ENCODE measurements around the gene STX18. TPM values are rescaled to one million over a fixed set of nuclear protein-coding genes. Genes with fewer than 3 reads are reported as not detected.
A peak's percentile ranks its signal among the peaks of the same experiment; 100 is the strongest.
"Not testable (repeated sequence)": the region's sequence is repeated elsewhere in the genome, so short reads cannot be mapped to it uniquely, and the experiment has no call there.

STX18 gene
- total RNA-seq, 1 donor from 2014 or later = 15.1 TPM

DNA sequence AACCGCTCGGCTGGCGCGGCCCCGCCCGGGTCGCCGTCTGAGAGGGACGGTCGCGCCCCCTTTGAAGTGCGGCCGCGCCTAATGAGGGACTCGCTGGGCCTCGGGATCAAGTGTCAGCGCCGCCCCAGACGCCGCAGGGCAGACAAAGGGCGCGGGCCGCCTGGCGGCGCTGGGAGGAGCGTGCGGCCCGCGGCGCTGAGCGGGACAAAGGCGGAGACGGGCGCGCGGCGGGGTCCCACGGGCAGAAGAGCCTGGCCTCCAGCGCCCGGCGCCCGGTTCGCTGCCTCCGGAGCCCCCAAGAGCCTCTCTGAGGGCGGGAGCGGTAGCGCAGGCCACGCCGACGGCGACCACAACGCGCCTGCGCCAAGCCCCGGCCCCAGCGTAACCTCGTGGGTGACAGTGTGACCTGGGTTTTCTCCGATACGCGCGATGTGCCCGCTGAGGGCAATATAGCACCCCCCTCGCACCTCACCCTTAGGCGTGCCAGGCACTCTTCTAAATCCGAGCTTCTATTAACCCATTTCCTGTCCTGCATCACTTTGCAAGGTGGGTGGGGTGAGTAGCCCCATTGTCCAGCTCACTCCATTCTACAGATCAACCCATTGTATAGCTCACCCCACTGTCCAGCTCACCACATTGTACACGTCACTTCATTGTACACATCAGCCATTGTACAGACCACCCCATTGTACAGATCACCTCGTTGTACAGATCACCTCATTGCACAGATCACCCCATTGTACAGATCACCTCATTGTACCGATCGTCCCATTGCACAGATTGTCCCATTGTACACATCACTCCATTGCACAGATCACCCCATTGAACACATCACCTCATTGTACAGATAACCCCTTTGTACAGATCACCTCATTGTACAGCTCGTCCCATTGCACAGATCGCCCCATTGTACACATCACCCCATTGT lies 33.7 kb upstream of the STX18 start:
- Histone ChIP-seq H3K9me3 (ENCODE audit: control insufficient read depth in 3 of 3, low read length in 3 of 3) (no peaks in the 10 kb centered on the region), H3K36me3 (ENCODE audit: control insufficient read depth in 3 of 3, insufficient read depth in 3 of 3, low read length in 3 of 3) (no peaks in the 10 kb centered on the region), H3K27ac (ENCODE audit: low read depth, low read length) (peak overlapping the region; percentile 67), H3K27me3 (ENCODE audit: control insufficient read depth in 3 of 3, insufficient read depth in 3 of 3, low read length in 3 of 3) (peaks cover 0 to 3% (median 0%) of the 10 kb centered on the region in 3 donors), H3K4me1 (ENCODE audit: control insufficient read depth in 3 of 3, insufficient read depth in 3 of 3, low read length in 3 of 3) (peaks cover 4 to 6% (median 5%) of the 10 kb centered on the region in 3 donors), H3K4me3 (ENCODE audit: low read length in 3 of 3) (peak overlapping the region; percentile 66 to 71 (median 71)), H3K9ac (ENCODE audit: low read depth in 1 of 3, low read length in 3 of 3) (peak overlapping the region; percentile 26 to 75 (median 42))

DNA sequence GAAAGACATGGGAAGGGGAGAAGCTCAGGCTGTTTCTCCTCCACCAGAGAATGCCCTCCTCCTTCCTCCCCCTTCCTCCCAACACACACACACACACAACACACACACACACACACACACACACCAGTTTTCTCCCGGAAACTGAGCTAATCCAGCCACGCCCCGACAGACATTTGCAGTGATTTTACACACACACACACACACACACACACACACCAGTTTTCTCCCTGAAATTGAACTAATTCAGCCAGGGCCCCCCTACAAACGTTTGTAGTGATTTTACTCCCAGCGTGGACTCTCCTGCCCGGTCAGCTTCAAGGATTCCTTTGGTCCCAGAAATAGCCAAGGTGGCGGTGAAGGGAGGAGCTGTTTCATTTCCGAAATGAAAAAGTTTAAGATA lies 32.9 kb upstream of the STX18 start:
- Histone ChIP-seq H3K36me3 (ENCODE audit: control insufficient read depth in 3 of 3, insufficient read depth in 3 of 3, low read length in 3 of 3) (no peaks in the 10 kb centered on the region), H3K9me3 (ENCODE audit: control insufficient read depth in 3 of 3, low read length in 3 of 3) (no peaks in the 10 kb centered on the region), H3K9ac (ENCODE audit: low read depth in 1 of 3, low read length in 3 of 3) (peak overlapping the region; percentile 37 to 75 (median 42)), H3K27me3 (ENCODE audit: control insufficient read depth in 3 of 3, insufficient read depth in 3 of 3, low read length in 3 of 3) (peaks cover 0 to 3% (median 0%) of the 10 kb centered on the region in 3 donors), H3K27ac (ENCODE audit: low read depth, low read length) (peak overlapping the region; percentile 67), H3K4me3 (ENCODE audit: low read length in 3 of 3) (peak overlapping the region; percentile 66 to 71 (median 71)), H3K4me1 (ENCODE audit: control insufficient read depth in 3 of 3, insufficient read depth in 3 of 3, low read length in 3 of 3) (peaks cover 4 to 6% (median 5%) of the 10 kb centered on the region in 3 donors)

- no peak overlapping the region for H3K4me3 ChIP-seq (ENCODE audit: low read length in 3 of 3)
- H3K27me3 ChIP-seq (ENCODE audit: control insufficient read depth in 3 of 3, insufficient read depth in 3 of 3, low read length in 3 of 3) = peaks cover 0 to 3% (median 0%) of the 10 kb centered on the region in 3 donors
- H3K9me3 ChIP-seq (ENCODE audit: control insufficient read depth in 3 of 3, low read length in 3 of 3) = no peaks in the 10 kb centered on the region
- no peaks in the 10 kb centered on the region for H3K36me3 ChIP-seq (ENCODE audit: control insufficient read depth in 3 of 3, insufficient read depth in 3 of 3, low read length in 3 of 3)
- peaks cover 4 to 6% (median 5%) of the 10 kb centered on the region in 3 donors for H3K4me1 ChIP-seq (ENCODE audit: control insufficient read depth in 3 of 3, insufficient read depth in 3 of 3, low read length in 3 of 3)
- H3K27ac ChIP-seq (ENCODE audit: low read depth, low read length) = no peak overlapping the region
- no peak overlapping the region for H3K9ac ChIP-seq (ENCODE audit: low read depth in 1 of 3, low read length in 3 of 3)
Measured at GRCh38 chr4:4574052-4574451, 32.2 kb upstream of the STX18 start.

- no peaks in the 10 kb centered on the region for H3K9me3 ChIP-seq (ENCODE audit: control insufficient read depth in 3 of 3, low read length in 3 of 3)
- no peak overlapping the region for H3K27ac ChIP-seq (ENCODE audit: low read depth, low read length)
Measured at GRCh38 chr4:4572821-4573220, 31.0 kb upstream of the STX18 start.

DNA sequence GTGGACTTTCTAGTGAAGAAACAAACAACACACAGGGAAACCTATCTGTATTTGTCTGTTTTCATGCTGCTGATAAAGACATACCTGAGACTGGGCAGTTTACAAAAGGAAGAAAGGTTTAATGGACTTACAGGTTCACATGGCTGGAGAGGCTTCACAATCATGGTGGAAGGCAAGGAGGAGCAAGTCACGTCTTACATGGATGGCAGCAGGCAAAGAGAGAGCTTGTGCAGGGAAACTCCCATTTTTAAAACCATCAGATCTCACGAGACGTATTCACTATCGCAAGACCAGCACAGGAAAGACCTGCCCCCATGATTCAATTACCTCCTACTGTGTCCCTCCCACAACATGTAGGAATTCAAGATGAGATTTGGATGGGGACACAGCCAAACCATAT lies 28.0 kb upstream of the STX18 start:
- not testable (repeated sequence) for H3K27me3 ChIP-seq (ENCODE audit: control insufficient read depth in 3 of 3, insufficient read depth in 3 of 3, low read length in 3 of 3); H3K27ac ChIP-seq (ENCODE audit: low read depth, low read length); H3K9ac ChIP-seq (ENCODE audit: low read depth in 1 of 3, low read length in 3 of 3); H3K4me3 ChIP-seq (ENCODE audit: low read length in 3 of 3); H3K4me1 ChIP-seq (ENCODE audit: control insufficient read depth in 3 of 3, insufficient read depth in 3 of 3, low read length in 3 of 3); H3K9me3 ChIP-seq (ENCODE audit: control insufficient read depth in 3 of 3, low read length in 3 of 3); H3K36me3 ChIP-seq (ENCODE audit: control insufficient read depth in 3 of 3, insufficient read depth in 3 of 3, low read length in 3 of 3)

More at GRCh38 chr4:4572821-4573220, 31.0 kb upstream of the STX18 start:
- no peaks in the 10 kb centered on the region for H3K36me3 ChIP-seq (ENCODE audit: control insufficient read depth in 3 of 3, insufficient read depth in 3 of 3, low read length in 3 of 3)
- peaks cover 0 to 3% (median 0%) of the 10 kb centered on the region in 3 donors for H3K27me3 ChIP-seq (ENCODE audit: control insufficient read depth in 3 of 3, insufficient read depth in 3 of 3, low read length in 3 of 3)
- no peak overlapping the region for H3K4me3 ChIP-seq (ENCODE audit: low read length in 3 of 3)
- H3K9ac ChIP-seq (ENCODE audit: low read depth in 1 of 3, low read length in 3 of 3) = no peak overlapping the region
- peaks cover 4 to 6% (median 5%) of the 10 kb centered on the region in 3 donors for H3K4me1 ChIP-seq (ENCODE audit: control insufficient read depth in 3 of 3, insufficient read depth in 3 of 3, low read length in 3 of 3)

- H3K4me1 ChIP-seq (ENCODE audit: control insufficient read depth in 3 of 3, insufficient read depth in 3 of 3, low read length in 3 of 3) = no peaks in the 10 kb centered on the region
- no peak overlapping the region for H3K4me3 ChIP-seq (ENCODE audit: low read length in 3 of 3)
- no peaks in the 10 kb centered on the region for H3K27me3 ChIP-seq (ENCODE audit: control insufficient read depth in 3 of 3, insufficient read depth in 3 of 3, low read length in 3 of 3)
- no peak overlapping the region for H3K27ac ChIP-seq (ENCODE audit: low read depth, low read length)
- peaks cover 0 to 5% (median 0%) of the 10 kb centered on the region in 3 donors for H3K36me3 ChIP-seq (ENCODE audit: control insufficient read depth in 3 of 3, insufficient read depth in 3 of 3, low read length in 3 of 3)
- no peak overlapping the region for H3K9ac ChIP-seq (ENCODE audit: low read depth in 1 of 3, low read length in 3 of 3)
- H3K9me3 ChIP-seq (ENCODE audit: control insufficient read depth in 3 of 3, low read length in 3 of 3) = no peaks in the 10 kb centered on the region
Measured at GRCh38 chr4:4568806-4569427, 27.1 kb upstream of the STX18 start.

GRCh38 chr4:4566359-4566758 lies 24.5 kb upstream of the STX18 start:
- H3K27me3 ChIP-seq (ENCODE audit: control insufficient read depth in 3 of 3, insufficient read depth in 3 of 3, low read length in 3 of 3); H3K4me3 ChIP-seq (ENCODE audit: low read length in 3 of 3); H3K9ac ChIP-seq (ENCODE audit: low read depth in 1 of 3, low read length in 3 of 3); H3K4me1 ChIP-seq (ENCODE audit: control insufficient read depth in 3 of 3, insufficient read depth in 3 of 3, low read length in 3 of 3); H3K36me3 ChIP-seq (ENCODE audit: control insufficient read depth in 3 of 3, insufficient read depth in 3 of 3, low read length in 3 of 3); H3K27ac ChIP-seq (ENCODE audit: low read depth, low read length); H3K9me3 ChIP-seq (ENCODE audit: control insufficient read depth in 3 of 3, low read length in 3 of 3): not testable (repeated sequence)

DNA sequence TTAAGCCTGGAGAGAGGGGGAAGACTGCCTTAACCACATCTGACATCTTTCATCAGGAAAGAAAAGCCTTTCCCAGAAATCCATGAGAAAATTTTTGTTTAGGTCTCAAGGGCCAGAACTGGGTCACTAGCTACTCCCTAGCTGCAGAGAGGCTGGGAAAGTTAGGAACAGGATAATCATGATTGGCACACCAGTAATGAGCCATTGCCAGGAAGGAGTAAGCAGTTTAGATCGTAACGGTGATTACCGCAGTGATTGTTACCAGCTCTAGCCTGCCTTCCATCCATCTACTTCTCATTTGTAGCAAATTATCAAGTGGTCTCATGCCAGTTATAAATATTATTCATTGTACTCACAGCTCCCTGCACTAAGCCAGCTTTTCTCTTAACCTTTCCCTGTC lies 22.7 kb upstream of the STX18 start:
- Histone ChIP-seq H3K27ac (ENCODE audit: low read depth, low read length) (no peak overlapping the region), H3K4me1 (ENCODE audit: control insufficient read depth in 3 of 3, insufficient read depth in 3 of 3, low read length in 3 of 3) (no peaks in the 10 kb centered on the region), H3K9ac (ENCODE audit: low read depth in 1 of 3, low read length in 3 of 3) (no peak overlapping the region), H3K9me3 (ENCODE audit: control insufficient read depth in 3 of 3, low read length in 3 of 3) (no peaks in the 10 kb centered on the region), H3K36me3 (ENCODE audit: control insufficient read depth in 3 of 3, insufficient read depth in 3 of 3, low read length in 3 of 3) (peaks cover 0 to 5% (median 0%) of the 10 kb centered on the region in 3 donors), H3K4me3 (ENCODE audit: low read length in 3 of 3) (no peak overlapping the region), H3K27me3 (ENCODE audit: control insufficient read depth in 3 of 3, insufficient read depth in 3 of 3, low read length in 3 of 3) (no peaks in the 10 kb centered on the region)

DNA sequence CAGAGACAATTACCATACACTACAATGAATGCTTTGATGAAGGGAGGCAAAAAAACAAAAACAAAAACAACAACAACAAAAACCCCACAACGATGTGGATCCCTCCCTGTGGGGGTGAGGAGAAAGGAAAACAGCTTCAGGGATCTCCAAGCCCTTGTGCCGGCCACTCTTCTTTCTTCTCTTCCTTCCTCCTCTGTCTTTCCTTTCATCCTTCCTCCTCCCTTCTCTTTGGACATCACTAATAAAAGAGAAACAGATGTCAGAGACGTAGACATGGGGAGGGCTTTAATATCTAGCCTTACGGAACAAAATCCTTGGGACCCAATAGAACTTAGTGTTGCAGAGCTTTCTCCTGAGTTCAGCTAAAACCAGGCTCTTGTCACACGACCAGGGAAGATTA lies 18.8 kb upstream of the STX18 start:
- Histone ChIP-seq H3K4me3 (ENCODE audit: low read length in 3 of 3) (no peak overlapping the region), H3K9ac (ENCODE audit: low read depth in 1 of 3, low read length in 3 of 3) (no peak overlapping the region), H3K36me3 (ENCODE audit: control insufficient read depth in 3 of 3, insufficient read depth in 3 of 3, low read length in 3 of 3) (peaks cover 0 to 5% (median 2%) of the 10 kb centered on the region in 3 donors), H3K4me1 (ENCODE audit: control insufficient read depth in 3 of 3, insufficient read depth in 3 of 3, low read length in 3 of 3) (no peaks in the 10 kb centered on the region), H3K27me3 (ENCODE audit: control insufficient read depth in 3 of 3, insufficient read depth in 3 of 3, low read length in 3 of 3) (no peaks in the 10 kb centered on the region), H3K9me3 (ENCODE audit: control insufficient read depth in 3 of 3, low read length in 3 of 3) (no peaks in the 10 kb centered on the region), H3K27ac (ENCODE audit: low read depth, low read length) (no peak overlapping the region)

GRCh38 chr4:4560136-4560535 lies 18.3 kb upstream of the STX18 start:
- Histone ChIP-seq H3K9me3 (ENCODE audit: control insufficient read depth in 3 of 3, low read length in 3 of 3) (no peaks in the 10 kb centered on the region), H3K4me1 (ENCODE audit: control insufficient read depth in 3 of 3, insufficient read depth in 3 of 3, low read length in 3 of 3) (no peaks in the 10 kb centered on the region), H3K27ac (ENCODE audit: low read depth, low read length) (no peak overlapping the region), H3K9ac (ENCODE audit: low read depth in 1 of 3, low read length in 3 of 3) (no peak overlapping the region), H3K4me3 (ENCODE audit: low read length in 3 of 3) (no peak overlapping the region), H3K27me3 (ENCODE audit: control insufficient read depth in 3 of 3, insufficient read depth in 3 of 3, low read length in 3 of 3) (no peaks in the 10 kb centered on the region), H3K36me3 (ENCODE audit: control insufficient read depth in 3 of 3, insufficient read depth in 3 of 3, low read length in 3 of 3) (peaks cover 0 to 5% (median 2%) of the 10 kb centered on the region in 3 donors)

All from skeletal muscle tissue (tissue), 4 donors.